Measurements from ENCODE around the gene BACH1. TPM values are rescaled to one million over a fixed set of nuclear protein-coding genes. Genes with fewer than 3 reads are reported as not detected.

BACH1 gene
- total and polyA plus RNA-seq, 2 of the 8 experiments (the other 6 are each of a cell fraction or from before 2014, with no cell fraction given), result 6.9 to 50.7 TPM

DNA sequence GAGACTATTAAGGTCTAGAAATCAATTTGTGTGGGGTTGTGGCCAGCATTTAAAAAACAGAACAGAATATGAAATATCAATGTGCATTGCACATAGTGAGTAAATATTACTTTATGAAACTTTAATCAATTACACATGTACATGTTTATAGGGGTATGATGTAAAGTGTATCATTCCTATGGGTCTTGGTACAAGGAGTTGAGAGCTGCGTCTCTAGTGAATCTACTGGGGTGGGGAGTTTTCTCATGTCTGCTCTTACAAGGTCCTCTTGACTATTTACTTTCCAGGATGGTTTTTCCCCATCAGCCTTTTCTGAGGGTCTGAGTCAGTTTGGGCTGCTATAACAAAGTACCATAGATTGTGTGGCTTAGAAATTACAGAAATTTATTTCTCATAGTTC lies 75.8 kb downstream of the BACH1 start:
- Histone ChIP-seq H3K4me3 (ENCODE audit: extremely low read depth in 1 of 4, insufficient read depth in 2 of 4, low read depth in 3 of 4, low read length in 4 of 4) (no peak overlapping the region), H2AK5ac (ENCODE audit: low read depth, low read length) (no peak overlapping the region), H2AFZ (ENCODE audit: low read length) (no peak overlapping the region), H2BK5ac (ENCODE audit: low read depth, low read length) (no peak overlapping the region), H4K91ac (replicated peaks; ENCODE audit: insufficient read length, low read length) (no peak overlapping the region), H2BK120ac (replicated peaks; ENCODE audit: low read depth, low read length) (no peak overlapping the region), H3K56ac (replicated peaks; ENCODE audit: insufficient read length, low read depth, low read length) (no peak overlapping the region), H3K9me3 (ENCODE audit: insufficient read depth in 2 of 2, low read depth in 1 of 2, low read length in 1 of 2) (no peaks in the 10 kb centered on the region), H3K14ac (ENCODE audit: insufficient read length) (no peak overlapping the region), H3K79me2 (ENCODE audit: control insufficient read depth in 1 of 2, insufficient read depth in 2 of 2, low read length in 2 of 2) (no peaks in the 10 kb centered on the region), H3K9ac (replicated peaks in 1 of 4; ENCODE audit: extremely low read depth in 1 of 4, low read depth in 3 of 4, low read length in 3 of 4) (no peak overlapping the region), H3K23ac (ENCODE audit: insufficient read length) (no peak overlapping the region), H3K4me2 (ENCODE audit: insufficient read depth in 1 of 2, low read depth in 2 of 2, low read length in 2 of 2) (no peak overlapping the region), H3K27me3 (replicated peaks in 1 of 4; ENCODE audit: control insufficient read depth in 3 of 4, extremely low read depth in 1 of 4, insufficient read depth in 3 of 4, low read length in 3 of 4) (no peaks in the 10 kb centered on the region), H3K36me3 (ENCODE audit: control insufficient read depth in 2 of 4, insufficient read depth in 4 of 4, low read length in 3 of 4) (no peaks in the 10 kb centered on the region), H2BK15ac (ENCODE audit: low read length) (no peak overlapping the region), H3K4me1 (replicated peaks in 1 of 4; ENCODE audit: control insufficient read depth in 3 of 4, insufficient read depth in 4 of 4, low read length in 3 of 4) (no peaks in the 10 kb centered on the region; a peak in 1 of 7 replicates), H3K27ac (ENCODE audit: low read depth, low read length) (no peak overlapping the region), H3K18ac (ENCODE audit: extremely low read depth, low read length) (no peak overlapping the region), H3K79me1 (ENCODE audit: low read depth, low read length) (no peaks in the 10 kb centered on the region), H4K20me1 (replicated peaks in 1 of 2; ENCODE audit: control insufficient read depth in 1 of 2, insufficient read depth in 2 of 2, low read length in 2 of 2) (no peaks in the 10 kb centered on the region), H2BK20ac (ENCODE audit: low read length) (no peak overlapping the region), H3K23me2 (ENCODE audit: low read depth, low read length) (no peaks in the 10 kb centered on the region), H2BK12ac (ENCODE audit: low read depth, low read length) (no peak overlapping the region), H3K4ac (replicated peaks; ENCODE audit: insufficient read length, low read depth, low read length) (no peak overlapping the region), H4K8ac (ENCODE audit: extremely low read depth, insufficient read depth, low read length) (no peak overlapping the region), H4K5ac (ENCODE audit: insufficient read length, low read depth, low read length) (no peak overlapping the region)
- CTCF ChIA-PET (ENCODE audit: partially characterized antibody), result interaction anchor here (4.2 to 5.3 kb wide), 2 partner anchors 24 to 287 kb away, joined by 20 to 23 read pairs; no protein-coding TSS in a partner anchor
- POLR2A ChIA-PET (ENCODE audit: partially characterized antibody), result no interaction called here
- FAIRE-seq (no peak), DNase-seq (ENCODE audit: low read depth in 1 of 2, low spot score in 2 of 2) (no peak)
- 94% methylated on average over 1 of the region's 1 CpG; no CpG with 5 or more reads in 1 of the 2 experiments for WGBS, 2 experiments (ENCODE audit: extremely low coverage in 1 of 2, insufficient coverage in 1 of 2, insufficient read length in 1 of 2, insufficient replicate concordance in 2 of 2, low coverage in 1 of 2, low lambda C conversion rate in 2 of 2, missing lambda C conversion rate in 1 of 2)
- TF ChIP-seq GABPA (IDR thresholded peaks at IDR 0.05; ENCODE audit: borderline replicate concordance, insufficient read depth, low read length), result no peak
- no peak for TF ChIP-seq FOSL1 (IDR thresholded peaks at IDR 0.05; ENCODE audit: insufficient read depth, low read depth, low read length)
- TF ChIP-seq MAFK (IDR thresholded peaks at IDR 0.05; ENCODE audit: low read depth, low read length), result no peak
- TF ChIP-seq CHD2 (IDR thresholded peaks at IDR 0.05; ENCODE audit: low read length), result no peak
- TF ChIP-seq PHF8 (conservative IDR thresholded peaks at IDR 0.05; ENCODE audit: low read depth, low read length), result no peak
- TF ChIP-seq POU5F1 (IDR thresholded peaks at IDR 0.05; ENCODE audit: low read depth, low read length), result no peak
- no peak for TF ChIP-seq BACH1 (IDR thresholded peaks at IDR 0.05; ENCODE audit: low read length)
- no peak for TF ChIP-seq GTF2F1 (IDR thresholded peaks at IDR 0.05; ENCODE audit: borderline replicate concordance, low read depth, low read length)
- TF ChIP-seq CEBPB (IDR thresholded peaks at IDR 0.05; ENCODE audit: low read depth, low read length), result no peak
- TF ChIP-seq TAF1 (IDR thresholded peaks at IDR 0.05; ENCODE audit: low read depth, low read length), result no peak
- TF ChIP-seq SIN3A (conservative IDR thresholded peaks at IDR 0.05 in 1 of 2, IDR thresholded peaks at IDR 0.05 in 1 of 2; ENCODE audit: low read depth in 1 of 2, low read length in 2 of 2), result no peak
- TF ChIP-seq JUN (IDR thresholded peaks at IDR 0.05; ENCODE audit: low read depth, low read length), result no peak
- no peak for TF ChIP-seq RAD21 (IDR thresholded peaks at IDR 0.05 in 1 of 2, conservative IDR thresholded peaks at IDR 0.05 in 1 of 2; ENCODE audit: low read depth in 2 of 2, low read length in 2 of 2)
- TF ChIP-seq RNF2 (IDR thresholded peaks at IDR 0.05; ENCODE audit: borderline replicate concordance, low read depth, low read length, missing control alignments, poor library complexity, severe bottlenecking), result no peak
- TF ChIP-seq CHD1 (IDR thresholded peaks at IDR 0.05; ENCODE audit: low read depth, low read length), result no peak

Data from H1 (cell line).